Activated CD4-positive, alpha-beta T cell treated with anti-CD3 and anti-CD28 coated beads, Interleukin-10, Interleukin-2, amounts not matched to agents 100 ng/mL and 50 ng/mL, durations not matched to agents 16 hours and 8 hours (primary cell): ENCODE results near the gene GCDH.
A peak's percentile ranks its signal among the peaks of the same experiment; 100 is the strongest.

ENCODE experiments used
- DNase-seq: peaks from one replicate; pipeline ENCODE4 v3.0.0-alpha.2; 2020

Gene GCDH

DNA sequence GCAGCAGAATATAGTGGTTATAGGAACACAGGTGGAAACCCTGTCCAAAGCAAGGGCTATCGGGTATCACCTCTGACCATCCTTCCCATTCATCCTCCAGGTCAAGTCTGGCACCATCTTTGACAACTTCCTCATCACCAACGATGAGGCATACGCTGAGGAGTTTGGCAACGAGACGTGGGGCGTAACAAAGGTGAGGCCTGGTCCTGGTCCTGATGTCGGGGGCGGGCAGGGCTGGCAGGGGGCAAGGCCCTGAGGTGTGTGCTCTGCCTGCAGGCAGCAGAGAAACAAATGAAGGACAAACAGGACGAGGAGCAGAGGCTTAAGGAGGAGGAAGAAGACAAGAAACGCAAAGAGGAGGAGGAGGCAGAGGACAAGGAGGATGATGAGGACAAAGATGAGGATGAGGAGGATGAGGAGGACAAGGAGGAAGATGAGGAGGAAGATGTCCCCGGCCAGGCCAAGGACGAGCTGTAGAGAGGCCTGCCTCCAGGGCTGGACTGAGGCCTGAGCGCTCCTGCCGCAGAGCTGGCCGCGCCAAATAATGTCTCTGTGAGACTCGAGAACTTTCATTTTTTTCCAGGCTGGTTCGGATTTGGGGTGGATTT is 52.6 kb downstream of the GCDH start:
- no peak for DNase-seq

DNA sequence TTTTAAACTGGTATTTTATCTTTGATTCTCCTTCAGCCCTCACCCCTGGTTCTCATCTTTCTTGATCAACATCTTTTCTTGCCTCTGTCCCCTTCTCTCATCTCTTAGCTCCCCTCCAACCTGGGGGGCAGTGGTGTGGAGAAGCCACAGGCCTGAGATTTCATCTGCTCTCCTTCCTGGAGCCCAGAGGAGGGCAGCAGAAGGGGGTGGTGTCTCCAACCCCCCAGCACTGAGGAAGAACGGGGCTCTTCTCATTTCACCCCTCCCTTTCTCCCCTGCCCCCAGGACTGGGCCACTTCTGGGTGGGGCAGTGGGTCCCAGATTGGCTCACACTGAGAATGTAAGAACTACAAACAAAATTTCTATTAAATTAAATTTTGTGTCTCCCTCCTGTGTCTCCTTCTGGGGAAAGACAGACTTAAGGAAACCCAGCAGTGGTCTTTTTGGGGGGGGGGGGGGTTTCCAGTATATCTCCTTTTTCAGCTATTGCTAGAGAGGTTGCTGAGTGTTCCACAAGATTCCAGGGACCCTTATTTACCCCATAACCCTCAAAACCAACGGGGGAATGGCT is 53.2 kb downstream of the GCDH start:
- DNase-seq = no peak

DNA sequence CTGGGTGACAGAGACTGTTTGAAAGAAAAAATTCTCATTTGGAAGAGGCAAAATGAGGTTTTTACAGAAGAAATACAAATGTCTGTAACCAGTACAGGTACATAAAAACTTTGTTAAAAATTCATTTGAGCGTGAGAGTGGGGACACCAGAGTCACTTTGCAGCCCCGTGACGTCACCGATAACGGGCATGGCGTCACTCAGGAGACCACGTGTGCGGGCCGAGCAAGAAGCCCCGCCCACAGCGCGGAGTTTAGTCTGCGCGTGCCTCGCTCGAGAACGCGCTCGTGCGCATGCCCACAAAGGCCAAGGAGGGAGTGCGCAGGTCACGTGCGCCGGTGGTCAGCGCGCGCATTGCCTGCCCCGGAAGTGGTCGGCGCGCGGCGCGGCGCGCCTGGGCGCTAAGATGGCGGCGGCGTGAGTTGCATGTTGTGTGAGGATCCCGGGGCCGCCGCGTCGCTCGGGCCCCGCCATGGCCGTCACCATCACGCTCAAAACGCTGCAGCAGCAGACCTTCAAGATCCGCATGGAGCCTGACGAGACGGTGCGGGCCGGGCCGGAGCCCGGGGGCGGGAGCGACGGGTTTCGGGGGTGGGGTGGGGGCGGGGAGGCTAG is 54.6 kb downstream of the GCDH start, which contains the start of gene RAD23A:
RAD23A (plus strand) TSS at position 384 of the 613 bp plus-strand sequence; CDS start at position 471, 87 bp downstream.
- peak; percentile 99 for DNase-seq

GRCh38 chr19:12946092-12946721 is 55.2 kb downstream of the GCDH start:
- peak; percentile 78 for DNase-seq

- no peak for DNase-seq
Measured at GRCh38 chr19:12946731-12947496, 56.0 kb downstream of the GCDH start.

DNA sequence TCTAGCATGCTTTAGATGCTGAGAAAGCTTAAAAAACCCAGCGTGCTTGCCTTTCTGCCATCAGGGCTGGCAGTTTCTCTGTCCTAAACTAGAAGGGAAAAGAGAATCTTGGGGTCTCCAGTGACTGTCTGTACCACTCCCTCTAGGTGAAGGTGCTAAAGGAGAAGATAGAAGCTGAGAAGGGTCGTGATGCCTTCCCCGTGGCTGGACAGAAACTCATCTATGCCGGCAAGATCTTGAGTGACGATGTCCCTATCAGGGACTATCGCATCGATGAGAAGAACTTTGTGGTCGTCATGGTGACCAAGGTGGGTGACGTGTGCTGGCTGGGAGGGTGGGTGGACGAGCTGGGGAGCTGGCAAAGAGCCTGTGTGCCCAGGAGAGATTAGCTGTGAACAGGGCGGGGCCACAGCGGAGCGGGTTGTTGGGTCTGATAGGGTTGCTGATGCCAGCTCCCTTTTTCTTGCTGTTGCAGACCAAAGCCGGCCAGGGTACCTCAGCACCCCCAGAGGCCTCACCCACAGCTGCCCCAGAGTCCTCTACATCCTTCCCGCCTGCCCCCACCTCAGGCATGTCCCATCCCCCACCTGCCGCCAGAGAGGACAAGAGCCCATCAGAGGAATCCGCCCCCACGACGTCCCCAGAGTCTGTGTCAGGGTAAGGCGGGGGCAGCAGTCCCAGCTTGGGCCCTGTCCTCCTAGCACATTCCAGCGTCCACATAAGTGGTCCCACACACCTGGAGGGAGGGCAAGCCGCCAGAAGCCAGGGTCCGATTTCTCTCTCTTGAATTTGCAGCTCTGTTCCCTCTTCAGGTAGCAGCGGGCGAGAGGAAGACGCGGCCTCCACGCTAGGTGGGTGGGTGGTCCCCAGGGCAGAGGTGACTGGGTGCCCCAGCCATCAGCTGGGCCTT is 57.0 kb downstream of the GCDH start:
- no peak for DNase-seq

- no peak for DNase-seq
Measured at GRCh38 chr19:12948612-12949362, 57.8 kb downstream of the GCDH start.
